C4-2B (cell line): ENCODE results near the gene FOXN4.

Experiments
- H3K27ac ChIP-seq: fragments of 450-650 bp; 2 replicates; pipeline ENCODE4 v1.5.1; 2017
- CTCF ChIP-seq: fragments of 450-650 bp; conservative IDR thresholded peaks from 2 replicates; pipeline ENCODE4 v1.5.1; 2017; ENCODE audit warnings: mild to moderate bottlenecking
- ZFX ChIP-seq: fragments of 450-650 bp; IDR thresholded peaks from 2 replicates; pipeline ENCODE4 v1.6.1; 2017

The FOXN4 gene

GRCh38 chr12:109274381-109274780 is 34.7 kb downstream of the FOXN4 start:
- TF ChIP-seq ZFX: no peak
- no peak for TF ChIP-seq CTCF

GRCh38 chr12:109273354-109273753 is 35.7 kb downstream of the FOXN4 start:
- H3K27ac ChIP-seq: no peak overlapping the region
- TF ChIP-seq ZFX (no peak), CTCF (no peak)

More at GRCh38 chr12:109274381-109274780, 34.7 kb downstream of the FOXN4 start:
- no peak overlapping the region for H3K27ac ChIP-seq

GRCh38 chr12:109271418-109271817 is 37.7 kb downstream of the FOXN4 start:
- no peak overlapping the region for H3K27ac ChIP-seq
- TF ChIP-seq ZFX (no peak), CTCF (no peak)

- H3K27ac ChIP-seq: no peak overlapping the region
- TF ChIP-seq ZFX: no peak
- TF ChIP-seq CTCF: no peak
Observed at GRCh38 chr12:109270494-109270893, 38.6 kb downstream of the FOXN4 start.

- TF ChIP-seq ZFX (no peak), CTCF (no peak)
- H3K27ac ChIP-seq: no peak overlapping the region
Observed at GRCh38 chr12:109269428-109269827, 39.7 kb downstream of the FOXN4 start.

GRCh38 chr12:109268896-109269295 is 40.2 kb downstream of the FOXN4 start:
- TF ChIP-seq ZFX (no peak), CTCF (no peak)
- H3K27ac ChIP-seq: no peak overlapping the region

GRCh38 chr12:109267361-109267760 is 41.7 kb downstream of the FOXN4 start:
- no peak for TF ChIP-seq CTCF
- no peak for TF ChIP-seq ZFX
- H3K27ac ChIP-seq: no peak overlapping the region
